Heart left ventricle (tissue), 16 donors: Measurements from ENCODE around the gene SASS6. TPM values are rescaled to one million over a fixed set of nuclear protein-coding genes. Genes with fewer than 3 reads are reported as not detected.
A peak's percentile ranks its signal among the peaks of the same experiment; 100 is the strongest.

ENCODE experiments used
- ATAC-seq, 4 donors: fragments of 200-7000 bp; cut with Tn5 transposase; one replicate each; pipeline ENCODE4 v1.9.1; 2020 to 2022; ENCODE audit warnings: moderate library complexity in 4 of 4, mild to moderate bottlenecking in 3 of 4, moderate number of reproducible peaks in 1 of 4
- DNase-seq, 5 donors: peaks; one replicate each; pipeline ENCODE4 v3.0.0-alpha.2; 2020
- H3K27ac ChIP-seq, 12 donors: fragments of 200-600 bp; sonication (generic) in 4 of 12; one replicate each; pipeline versions ENCODE4 v1.5.0 to v1.8.0; 2016 to 2022; ENCODE audit warnings: mild to moderate bottlenecking in 2 of 12
- H3K27me3 ChIP-seq, 9 donors: fragments of 200-600 bp; sonication (generic) in 2 of 9; one replicate each; pipeline versions ENCODE4 v1.5.1 to v1.8.0; 2016 to 2022; ENCODE audit warnings: mild to moderate bottlenecking in 3 of 9
- H3K36me3 ChIP-seq, 9 donors: fragments of 200-600 bp; sonication (generic) in 2 of 9; one replicate each; pipeline versions ENCODE4 v1.5.0 to v1.8.0; 2018 to 2022; ENCODE audit warnings: mild to moderate bottlenecking in 2 of 9
- H3K4me1 ChIP-seq, 12 donors: fragments of 200-600 bp; sonication (generic) in 4 of 12; one replicate each; pipeline versions ENCODE4 v1.5.0 to v1.8.0; 2016 to 2022; ENCODE audit warnings: mild to moderate bottlenecking in 3 of 12
- H3K4me3 ChIP-seq, 12 donors: fragments of 200-600 bp; sonication (generic) in 4 of 12; one replicate each; pipeline versions ENCODE4 v1.5.0 to v1.8.0; 2017 to 2022; ENCODE audit warnings: mild to moderate bottlenecking in 9 of 12, moderate library complexity in 4 of 12
- H3K9me3 ChIP-seq, 12 donors: fragments of 200-600 bp; sonication (generic) in 4 of 12; one replicate each; pipeline versions ENCODE4 v1.5.0 to v1.8.0; 2016 to 2022; ENCODE audit warnings: mild to moderate bottlenecking in 1 of 12
- POLR2A ChIP-seq, 2 donors: fragments of 450-650 bp; IDR thresholded peaks; one replicate each; pipeline ENCODE4 v1.6.1; 2017; ENCODE audit warnings: antibody characterized with exemption in 2 of 2, mild to moderate bottlenecking in 2 of 2, moderate library complexity in 2 of 2
- WGBS, 4 donors: extraction: QIAGEN DNeasy Blood & Tissue Kit in 2 of 4; methylation state at CpG; one replicate each; pipeline versions ENCODE4 v1.1.5 to v1.1.7; 2013 to 2018; 5-methylcytosine and 5-hydroxymethylcytosine counted together
- intact Hi-C, 10 donors: fragments of 100-400 bp; cut with DNase I; formaldehyde crosslinking; loops; one replicate each; pipeline versions ENCODE4 v1.11.1 to v1.14.2; 2022
- polyA plus RNA-seq, 2 donors: library from polyadenylated mRNA; stranded (reverse); fragments of 200-250 nt; gene quantifications; one replicate each; pipeline ENCODE4 v1.2.3, GENCODE V29; 2013
- total RNA-seq, 9 donors: library from RNA; depleted of rRNA in 2 of 9; stranded (reverse); fragments of >200 nt in 2 of 9; fragmentation: NEBNext Ultra II Directional in 3 of 9; extraction: Animal tissue kit (Norgen Biotek cat#: 25700) in 3 of 9; gene quantifications; one replicate each; pipeline versions ENCODE4 v1.1.0 to v1.2.4, GENCODE V29; 2016 to 2023
- TF ChIP-seq, protein P1 (sequence below), 12 donors: fragments of 200-600 bp; sonication (generic) in 4 of 12; IDR thresholded peaks; one replicate each; pipeline versions ENCODE4 v1.5.0 to v1.8.0; 2018 to 2022; ENCODE audit warnings: antibody characterized with exemption in 12 of 12, mild to moderate bottlenecking in 5 of 12
- donor health status: ischemic (EF 13 %, LVEDD 7.1; RV severe dilation, severe dysfunction).
- donor health status: healthy with polysubstance abuse.
- donor health status: DM: no; HTN: yes; CAD: no.
- donor health status: DM: no; HTN: no; CAD: no.
- donor health status: ischemic (EF 25% LVEDD 6.9; RV normal size, moderate dysfunction).
- donor health status: ischemic (EF 25% LVEDD 5.7; RV mildly dilated, moderate dysfunction).
- donor health status: healthy.
- donor health status: DM: yes; HTN: yes; CAD: no.
- donor health status: ischemic (EF 35%, LVEDD 5.7; RV mildly dilated, moderate dysfunction).
- donor health status: nonischemic (EF 11% LVEDD 7.7; RV severe dilation, severe dysfunction).
- donor health status: DM: yes; HTN: yes; CAD: no.
- donor health status: PGD.
- donor health status: ischemic (EF 29% LVEDD 5.4; RV normal size, mild dysfunction).
- donor health status: nonischemic (EF 23%, LVEDD 6.1; RV moderate dilation, normal function).

The SASS6 gene
- total and polyA plus RNA-seq, 11 donors, result 1.1 to 2.2 (median 1.6) TPM

- Histone ChIP-seq H3K4me1 (peaks cover 0 to 24% (median 15%) of the 10 kb centered on the region in 12 donors), H3K27ac (no peak overlapping the region), H3K9me3 (no peaks in the 10 kb centered on the region), H3K27me3 (no peaks in the 10 kb centered on the region), H3K36me3 (no peaks in the 10 kb centered on the region), H3K4me3 (no peak overlapping the region)
- intact Hi-C loops, result loop anchor here in 5 of 10 donors (2.0 to 10.0 kb wide), 6 partner anchors 50 to 230 kb away; partner anchors contain the start of genes SASS6 (in 2 of the 5), TRMT13 (in 2 of the 5) and AGL (in 1 of the 5)
- 92 to 98% (median 96%) methylated on average over 1 of the region's 1 CpG for WGBS, 4 donors
- DNase-seq, result no peak
- ATAC-seq, result no peak
- TF ChIP-seq, protein P1, sequence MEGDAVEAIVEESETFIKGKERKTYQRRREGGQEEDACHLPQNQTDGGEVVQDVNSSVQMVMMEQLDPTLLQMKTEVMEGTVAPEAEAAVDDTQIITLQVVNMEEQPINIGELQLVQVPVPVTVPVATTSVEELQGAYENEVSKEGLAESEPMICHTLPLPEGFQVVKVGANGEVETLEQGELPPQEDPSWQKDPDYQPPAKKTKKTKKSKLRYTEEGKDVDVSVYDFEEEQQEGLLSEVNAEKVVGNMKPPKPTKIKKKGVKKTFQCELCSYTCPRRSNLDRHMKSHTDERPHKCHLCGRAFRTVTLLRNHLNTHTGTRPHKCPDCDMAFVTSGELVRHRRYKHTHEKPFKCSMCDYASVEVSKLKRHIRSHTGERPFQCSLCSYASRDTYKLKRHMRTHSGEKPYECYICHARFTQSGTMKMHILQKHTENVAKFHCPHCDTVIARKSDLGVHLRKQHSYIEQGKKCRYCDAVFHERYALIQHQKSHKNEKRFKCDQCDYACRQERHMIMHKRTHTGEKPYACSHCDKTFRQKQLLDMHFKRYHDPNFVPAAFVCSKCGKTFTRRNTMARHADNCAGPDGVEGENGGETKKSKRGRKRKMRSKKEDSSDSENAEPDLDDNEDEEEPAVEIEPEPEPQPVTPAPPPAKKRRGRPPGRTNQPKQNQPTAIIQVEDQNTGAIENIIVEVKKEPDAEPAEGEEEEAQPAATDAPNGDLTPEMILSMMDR (IDR thresholded peaks at IDR 0.05), result no peak
- no peak for TF ChIP-seq POLR2A (IDR thresholded peaks at IDR 0.05)
Measured at GRCh38 chr1:100035214-100035613, 97.5 kb downstream of the SASS6 start.

GRCh38 chr1:100034470-100034869 lies 98.3 kb downstream of the SASS6 start:
- Histone ChIP-seq H3K4me1 (peaks cover 0 to 16% (median 9%) of the 10 kb centered on the region in 12 donors), H3K36me3 (no peaks in the 10 kb centered on the region), H3K4me3 (no peak overlapping the region), H3K27ac (no peak overlapping the region), H3K9me3 (no peaks in the 10 kb centered on the region), H3K27me3 (no peaks in the 10 kb centered on the region)
- intact Hi-C loops, result loop anchor here in 4 of 10 donors (2.0 to 10.0 kb wide), 4 partner anchors 50 to 230 kb away; partner anchors contain the start of genes SASS6 (in 1 of the 4) and TRMT13 (in 1 of the 4)
- DNase-seq (no peak), ATAC-seq (no peak)
- TF ChIP-seq POLR2A (IDR thresholded peaks at IDR 0.05), result no peak
- TF ChIP-seq, protein P1 (IDR thresholded peaks at IDR 0.05), result peak in 3 of 12 donors; percentile 12 to 20 (median 14)

Other genes starting within 250 kb of the SASS6 start
- 10 to 100 TPM in 2 of 9 donors, 1 to 10 TPM in 7; 5.2 to 10.9 (median 7.1) TPM for gene SLC35A3, start 162.9 kb downstream of the SASS6 start, total RNA-seq
- 1 to 10 TPM; 4.4 to 6.4 TPM for gene SLC35A3, start 162.9 kb downstream of the SASS6 start, polyA plus RNA-seq
- gene TRMT13, start 233 bp upstream of the SASS6 start, total RNA-seq, result 1 to 10 TPM; 2.0 to 8.1 (median 5.9) TPM
- gene TRMT13, start 233 bp upstream of the SASS6 start, polyA plus RNA-seq, result 1 to 10 TPM; 6.2 to 8.1 TPM
- gene LRRC39, start 45.3 kb upstream of the SASS6 start, total RNA-seq, result 100 to 1,000 TPM in 5 of 9 donors, 10 to 100 TPM in 4; 53.4 to 203 (median 123) TPM
- gene LRRC39, start 45.3 kb upstream of the SASS6 start, polyA plus RNA-seq, result 100 to 1,000 TPM in 1 of 2 donors, 10 to 100 TPM in 1; 16.1 to 181 TPM
- gene DBT, start 116.9 kb upstream of the SASS6 start, total RNA-seq, result 10 to 100 TPM; 15.6 to 45.3 (median 29.8) TPM
- gene DBT, start 116.9 kb upstream of the SASS6 start, polyA plus RNA-seq, result 10 to 100 TPM in 1 of 2 donors, 1 to 10 TPM in 1; 6.8 to 17.6 TPM
- gene RTCA, start 133.3 kb upstream of the SASS6 start, total RNA-seq, result 10 to 100 TPM; 31.4 to 54.6 (median 36.3) TPM
- gene RTCA, start 133.3 kb upstream of the SASS6 start, polyA plus RNA-seq, result 10 to 100 TPM; 21.3 to 40.0 TPM
- gene CDC14A, start 219.6 kb upstream of the SASS6 start, total RNA-seq, result 1 to 10 TPM; 2.2 to 8.8 (median 4.4) TPM
- gene CDC14A, start 219.6 kb upstream of the SASS6 start, polyA plus RNA-seq, result 1 to 10 TPM; 1.7 to 2.4 TPM